ENCODE data around the gene GRIK4.

GRCh38 chr11:120505801-120506425 is 5.6 kb upstream of the GRIK4 start:
- no peak for TF ChIP-seq CTCF (conservative IDR thresholded peaks at IDR 0.05; ENCODE audit: low read length)
- TF ChIP-seq EZH2phosphoT487 (IDR thresholded peaks at IDR 0.05; ENCODE audit: borderline replicate concordance) = no peak
